Neural cell (in vitro differentiated cells): ENCODE data around the gene SYT17.

Source experiments
- CTCF ChIP-seq: fragments of 450-650 bp; IDR thresholded peaks from 2 replicates; pipeline ENCODE4 v1.5.1; 2014; ENCODE audit warnings: antibody characterized with exemption, mild to moderate bottlenecking, moderate library complexity; ENCODE audit not compliant: poor library complexity, severe bottlenecking
- EP300 ChIP-seq: fragments of 450-650 bp; conservative IDR thresholded peaks from 2 replicates; pipeline ENCODE4 v1.6.1; 2014; ENCODE audit warnings: antibody characterized with exemption, mild to moderate bottlenecking, moderate library complexity; ENCODE audit not compliant: poor library complexity, severe bottlenecking
- EZH2 ChIP-seq: fragments of 200-600, 300-800 bp; shearing (Covaris generic), sonication (generic); IDR thresholded peaks from 2 replicates; pipeline ENCODE4 v1.6.1; 2014; ENCODE audit warnings: antibody characterized with exemption, low read length, borderline replicate concordance, mild to moderate bottlenecking; ENCODE audit not compliant: insufficient read depth, poor library complexity, severe bottlenecking
- MXI1 ChIP-seq: fragments of 450-650 bp; conservative IDR thresholded peaks from 2 replicates; pipeline ENCODE4 v1.6.1; 2014; ENCODE audit warnings: antibody characterized with exemption, mild to moderate bottlenecking; ENCODE audit not compliant: poor library complexity, severe bottlenecking
- SMC3 ChIP-seq: fragments of 450-650 bp; conservative IDR thresholded peaks from 2 replicates; pipeline ENCODE4 v1.6.1; 2014; ENCODE audit warnings: antibody characterized with exemption, mild to moderate bottlenecking, moderate library complexity; ENCODE audit not compliant: poor library complexity

- TF ChIP-seq CTCF (no peak), MXI1 (no peak), EP300 (no peak), SMC3 (no peak), EZH2 (no peak)
These were observed 14.4 kb downstream of the SYT17 start for GRCh38 chr16:19182481-19182880.
